HL-60/S4 (cell line): ENCODE results near the gene FAM83E.
"Not testable (repeated sequence)": the region's sequence is repeated elsewhere in the genome, so short reads cannot be mapped to it uniquely, and the experiment has no call there.

Experiments
- in situ Hi-C: fragments of 300-500 bp; cut with MboI; formaldehyde crosslinking; loops from 2 replicates; pipeline ENCODE4 v1.14.3; 2022; ENCODE audit warnings: low sequenced_read_pairs

Gene FAM83E

DNA sequence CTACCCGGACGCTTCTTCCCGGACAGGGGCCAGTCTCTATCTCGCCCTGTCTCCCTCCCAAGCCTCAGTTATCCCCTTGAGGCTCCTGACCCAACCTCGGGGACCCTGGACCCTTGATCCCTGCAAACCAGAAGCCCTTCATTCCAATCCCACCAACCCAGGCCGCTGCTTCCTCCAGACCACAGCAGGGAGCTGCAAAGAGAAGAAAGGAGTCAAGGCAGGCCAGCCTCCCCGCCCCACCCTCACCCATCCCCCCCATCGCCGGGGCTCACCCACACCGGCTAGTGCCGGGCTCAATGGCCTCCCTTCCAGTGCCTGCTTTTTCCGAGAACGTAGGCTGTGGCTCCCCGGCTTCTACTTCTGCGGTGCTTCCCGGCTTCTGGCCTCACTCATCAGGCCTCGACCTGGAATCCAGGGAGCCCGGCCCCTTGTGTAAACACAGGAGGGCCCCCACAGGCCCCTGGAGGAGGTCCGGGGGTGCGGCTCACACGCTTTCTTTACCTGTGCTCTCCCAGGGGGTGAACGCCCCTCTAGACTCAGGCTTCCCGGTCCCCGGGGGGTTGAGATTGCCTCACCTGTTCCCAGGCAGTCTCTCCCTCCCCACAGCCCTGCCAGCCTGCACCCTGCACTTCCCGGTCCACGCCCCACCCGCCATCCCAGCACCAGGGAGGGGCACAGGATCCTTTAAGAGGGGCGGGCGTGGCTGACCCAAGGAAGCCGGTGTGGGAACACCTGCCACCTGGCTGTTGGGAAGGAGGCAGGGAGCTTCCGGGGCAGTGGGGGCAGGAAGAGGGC is at the start of gene FAM83E:
Gene FAM83E, minus strand, starts transcription at position 641 of the 795 bp plus-strand sequence. CDS start 1,704 bp downstream, outside the sequence.
- in situ Hi-C loops, result no loop called here

GRCh38 chr19:48664476-48664875 is 49.6 kb upstream of the FAM83E start:
- in situ Hi-C loops, result no loop called here

DNA sequence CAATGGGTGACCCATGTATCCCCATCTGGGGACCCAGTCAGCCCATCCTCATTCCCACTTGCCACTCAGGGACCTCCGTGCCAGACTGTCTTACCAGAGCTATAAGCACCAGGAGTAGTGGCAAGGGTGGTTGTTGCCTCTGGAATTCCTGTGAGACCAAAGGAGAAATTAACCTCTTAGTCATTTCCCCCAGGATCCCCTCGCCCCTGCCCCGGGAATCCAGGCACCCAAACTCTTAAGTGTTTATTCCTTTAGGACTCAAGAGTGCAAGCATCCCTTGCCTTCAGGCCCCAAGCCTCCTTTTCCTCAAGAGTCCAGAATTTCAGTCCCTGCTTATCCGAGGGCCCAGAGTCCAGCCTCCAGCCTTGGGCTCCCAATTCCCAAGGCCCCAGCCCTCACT is 48.8 kb upstream of the FAM83E start:
- in situ Hi-C loops, result no loop called here

DNA sequence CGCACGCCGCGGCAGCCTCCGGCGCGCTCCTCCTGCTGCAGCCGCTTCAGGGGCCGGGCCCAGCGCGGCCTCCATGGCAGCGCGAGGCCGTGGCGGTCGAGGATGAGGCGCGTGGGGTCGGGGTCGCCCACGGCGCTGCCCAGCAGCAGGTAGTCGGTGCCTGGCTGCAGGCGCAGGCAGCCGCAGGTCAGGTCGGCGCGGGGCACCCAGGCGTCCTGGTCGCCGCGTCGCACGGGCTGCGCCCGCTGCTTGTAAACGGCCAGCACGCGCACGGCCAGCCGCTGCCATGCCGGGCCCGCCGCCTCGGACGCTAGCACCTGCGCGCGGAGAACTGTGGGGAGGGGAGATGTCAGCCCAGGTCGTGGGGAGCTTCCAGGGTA is 46.8 kb upstream of the FAM83E start:
- in situ Hi-C loops, result no loop called here

DNA sequence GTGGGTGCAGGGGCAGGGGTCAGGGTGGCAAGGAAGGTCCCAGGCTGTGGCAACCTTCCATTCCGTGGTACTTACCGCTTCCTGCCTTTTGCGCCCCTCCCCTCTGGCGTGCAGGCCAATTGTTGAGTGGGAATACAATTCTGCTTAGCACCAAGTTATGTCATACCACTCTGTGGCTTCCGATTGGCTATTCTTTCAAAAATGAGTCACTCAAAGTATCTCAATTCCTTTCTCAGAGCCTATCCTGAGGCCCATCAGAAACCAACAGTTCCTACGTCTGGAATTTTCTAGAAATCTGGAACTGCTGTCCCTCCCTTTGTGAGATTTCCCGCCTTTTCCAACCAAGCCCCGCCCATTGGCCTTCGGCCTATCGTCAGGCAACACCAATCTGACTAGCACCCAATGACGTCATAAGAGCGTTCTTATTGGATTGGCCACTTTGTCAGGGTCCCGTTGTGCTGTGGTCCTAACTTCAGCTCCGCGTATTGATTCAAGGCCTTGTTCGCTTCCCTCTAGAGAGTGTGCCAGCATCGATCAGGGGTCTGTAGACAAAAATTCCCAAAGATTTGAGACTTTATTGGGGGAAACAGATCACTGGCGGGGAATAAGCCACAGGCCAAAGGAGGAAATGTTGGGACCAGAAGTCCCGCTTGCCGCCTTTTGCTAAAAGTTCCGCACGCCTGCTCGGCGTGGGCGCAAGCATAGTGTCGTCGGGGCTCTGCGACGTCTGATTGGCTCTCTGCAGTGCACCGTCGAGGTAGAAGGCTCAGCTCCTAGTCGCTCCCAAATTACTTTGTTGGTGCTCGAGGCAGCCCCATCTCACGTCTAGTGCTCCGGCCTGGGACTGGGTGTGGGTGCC is 46.2 kb upstream of the FAM83E start:
- in situ Hi-C loops, result no loop called here

DNA sequence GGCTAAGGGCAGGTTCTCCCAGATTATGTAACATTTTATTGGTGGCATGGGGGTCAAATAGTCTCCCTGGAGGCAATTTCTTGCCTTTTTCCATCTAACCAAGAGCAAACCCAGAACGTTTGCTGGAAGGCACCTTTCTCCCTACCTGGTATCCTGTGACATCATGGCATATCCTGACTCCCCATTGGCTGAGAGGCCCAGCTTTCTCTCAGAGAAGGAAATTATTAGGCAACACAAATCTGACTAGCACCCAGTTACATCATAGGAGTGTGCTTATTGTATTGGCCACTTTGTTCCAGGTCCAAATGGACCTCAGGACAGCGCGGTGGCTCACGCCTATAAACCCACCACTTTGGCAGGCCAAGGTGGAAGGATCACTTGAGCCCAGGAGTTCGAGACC is 44.9 kb upstream of the FAM83E start:
- in situ Hi-C loops, result no loop called here

GRCh38 chr19:48658483-48658882 is 43.6 kb upstream of the FAM83E start:
- in situ Hi-C loops, result no loop called here

- in situ Hi-C loops, result not testable (repeated sequence)
Observed at GRCh38 chr19:48657828-48658227, 43.0 kb upstream of the FAM83E start.

DNA sequence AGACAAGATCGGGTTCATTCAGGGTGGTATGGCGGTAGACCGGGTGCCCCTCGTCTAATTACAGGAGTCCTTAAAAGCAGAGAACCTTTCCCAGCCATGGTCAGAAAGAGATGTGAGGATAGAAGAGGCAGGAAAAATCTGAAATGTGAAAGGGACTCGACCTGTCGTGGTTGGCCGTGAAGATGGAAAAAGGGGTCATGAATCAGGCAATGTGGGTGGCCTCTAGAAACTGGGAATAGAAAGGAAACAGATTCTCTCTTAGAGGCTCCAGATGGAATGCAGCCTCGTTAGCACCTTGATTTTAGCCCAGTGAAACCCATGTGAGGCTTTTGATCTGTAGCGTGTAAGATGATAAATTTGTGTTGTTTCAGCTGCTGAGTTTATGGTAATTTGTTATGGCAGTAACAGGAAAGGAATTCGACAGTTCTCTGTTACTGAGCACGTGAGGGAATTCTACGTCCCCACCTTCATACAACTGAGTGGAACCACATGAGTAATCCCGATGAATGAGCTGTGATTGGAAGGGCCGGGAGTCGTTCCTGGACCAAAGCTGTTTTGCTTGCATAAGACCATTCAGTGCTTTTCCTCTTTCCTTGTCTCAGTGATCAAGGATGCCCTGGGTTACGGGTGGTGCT is 42.1 kb upstream of the FAM83E start:
- in situ Hi-C loops, result no loop called here

DNA sequence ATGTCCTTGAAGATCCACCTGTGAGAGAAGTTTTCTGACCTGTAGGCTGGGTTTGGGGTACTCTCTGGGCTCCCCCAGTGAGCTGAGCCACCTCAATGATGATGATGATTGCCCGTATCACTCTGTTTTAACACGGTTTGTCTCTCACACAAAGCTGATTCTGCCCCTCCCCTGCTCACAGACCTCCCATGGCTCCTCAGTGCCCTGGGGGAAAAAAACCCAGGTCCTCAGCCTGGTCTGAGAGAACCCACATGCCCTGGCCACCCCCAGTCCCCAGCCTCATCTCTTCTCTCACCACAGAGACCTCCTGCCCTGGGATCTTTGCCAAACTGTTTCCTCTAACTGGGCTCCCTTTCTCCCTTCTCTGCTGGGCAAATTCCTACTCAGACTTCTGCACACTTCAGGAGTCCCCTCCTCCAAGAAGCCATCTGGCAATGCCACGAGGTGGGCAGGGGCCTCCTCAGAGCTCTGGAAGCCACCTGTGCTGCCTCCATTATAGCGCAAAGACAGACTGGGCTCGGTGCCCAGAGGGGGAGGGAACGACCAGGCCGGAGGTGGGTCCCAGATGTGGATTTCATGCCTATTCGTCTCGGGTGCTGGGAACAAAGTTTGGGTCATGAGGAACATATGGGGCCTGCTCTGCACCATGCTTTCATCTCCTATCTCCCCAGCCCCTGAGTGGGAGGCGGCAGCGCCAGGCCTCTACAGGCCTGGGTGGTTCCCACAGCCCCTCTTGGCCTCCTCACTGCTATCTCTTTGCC is 39.6 kb upstream of the FAM83E start:
- in situ Hi-C loops, result no loop called here

GRCh38 chr19:48651683-48652048 is 36.8 kb upstream of the FAM83E start:
- in situ Hi-C loops, result no loop called here

- in situ Hi-C loops, result no loop called here
Observed at GRCh38 chr19:48650974-48651682, 36.3 kb upstream of the FAM83E start.

- in situ Hi-C loops, result loop anchor here (10.0 kb wide), 1 partner anchor 187 kb away; the partner anchor contains the start of gene HSD17B14
Observed at GRCh38 chr19:48648134-48648533, 33.3 kb upstream of the FAM83E start.

DNA sequence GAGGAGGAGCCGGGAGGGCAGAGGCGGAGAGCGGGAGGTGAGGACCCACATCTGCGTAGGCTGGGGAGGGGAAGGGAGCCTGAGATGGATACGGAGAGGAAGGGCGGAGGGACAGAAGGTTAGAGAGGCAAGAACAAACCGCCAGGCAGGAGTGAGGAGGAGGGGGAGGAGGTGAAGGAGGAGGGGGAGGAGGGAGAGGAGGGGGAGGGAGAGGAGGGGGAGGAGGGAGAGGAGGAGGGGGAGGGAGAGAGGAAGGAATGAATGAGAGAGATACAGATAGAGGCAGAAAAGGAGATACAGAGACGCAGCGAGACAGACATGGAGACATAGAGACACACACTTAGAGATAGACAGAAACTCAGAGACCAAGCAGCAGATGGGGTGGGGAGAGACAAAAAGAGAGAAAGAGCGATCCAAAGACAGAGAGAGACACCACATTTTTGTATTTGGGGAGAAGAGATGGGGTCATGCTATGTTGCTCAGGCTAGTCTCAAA is 31.9 kb upstream of the FAM83E start:
- in situ Hi-C loops, result loop anchor here (10.0 kb wide), 1 partner anchor 188 kb away; the partner anchor contains the start of gene HSD17B14

GRCh38 chr19:48646001-48646721 is 31.3 kb upstream of the FAM83E start, which contains the start of gene CA11:
Gene CA11 (minus strand): TSS chr19:48646187. CDS start chr19:48645632, 555 bp downstream.
- in situ Hi-C loops, result loop anchor here (10.0 kb wide), 1 partner anchor 189 kb away; the partner anchor contains the start of gene HSD17B14

DNA sequence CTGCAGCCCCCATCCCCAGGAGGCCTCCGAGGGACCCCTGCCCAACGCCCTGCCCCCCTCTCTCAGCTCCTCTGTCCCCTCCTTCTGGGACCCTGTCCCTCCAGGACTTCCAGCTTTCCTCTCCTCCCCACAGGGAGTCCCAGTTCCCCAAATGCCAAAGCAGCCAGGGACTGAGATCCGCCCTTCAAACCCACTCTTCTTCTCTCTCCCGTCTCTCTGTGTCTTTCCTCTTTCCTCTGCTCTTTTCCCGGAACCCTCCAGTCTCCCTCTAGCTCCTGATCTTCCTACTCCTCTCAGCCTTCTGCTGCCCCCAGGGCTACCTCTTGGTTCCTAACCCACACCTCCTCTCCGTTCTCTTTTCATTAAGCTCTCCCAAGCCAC is 30.7 kb upstream of the FAM83E start:
- in situ Hi-C loops, result loop anchor here (10.0 kb wide), 1 partner anchor 189 kb away; the partner anchor contains the start of gene HSD17B14

DNA sequence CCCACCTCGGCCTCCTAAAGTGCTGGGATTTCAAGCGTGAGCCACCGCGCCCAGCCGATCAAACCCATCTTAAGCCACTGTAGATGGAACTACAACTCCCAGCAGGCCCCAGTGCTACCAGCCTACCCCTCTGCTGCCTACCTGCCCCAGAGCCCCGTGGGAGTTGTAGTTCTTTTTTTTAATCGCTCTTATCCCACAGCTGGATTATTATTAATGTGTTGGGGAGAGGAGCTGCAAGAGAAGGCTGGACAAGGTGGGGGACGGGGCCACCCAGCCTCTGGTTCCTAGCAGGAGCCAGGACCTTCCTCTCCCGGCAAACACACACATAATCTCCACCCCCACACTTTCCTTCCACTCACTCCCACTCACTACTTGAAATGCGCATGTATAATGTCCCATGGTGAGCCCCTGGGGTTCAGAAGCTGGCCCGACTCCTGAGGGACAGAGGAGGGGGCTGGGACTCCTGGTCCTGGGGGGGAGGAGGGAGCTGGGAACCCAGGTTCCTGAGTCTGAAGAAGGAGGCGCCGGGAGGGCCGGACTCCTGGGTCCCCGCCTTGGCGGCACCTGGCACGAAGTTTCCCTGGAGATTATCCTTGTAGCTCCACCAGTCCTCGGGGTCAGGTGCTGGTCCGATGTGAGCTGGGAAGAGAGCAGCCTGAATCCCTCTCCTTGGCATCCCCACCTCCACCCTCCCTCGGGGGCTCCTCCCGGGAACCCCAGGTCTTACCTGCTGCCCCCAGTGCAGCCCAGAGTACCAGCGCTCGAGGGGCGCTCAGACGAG is 30.2 kb upstream of the FAM83E start:
- in situ Hi-C loops, result loop anchor here (10.0 kb wide), 1 partner anchor 190 kb away; the partner anchor contains the start of gene HSD17B14

DNA sequence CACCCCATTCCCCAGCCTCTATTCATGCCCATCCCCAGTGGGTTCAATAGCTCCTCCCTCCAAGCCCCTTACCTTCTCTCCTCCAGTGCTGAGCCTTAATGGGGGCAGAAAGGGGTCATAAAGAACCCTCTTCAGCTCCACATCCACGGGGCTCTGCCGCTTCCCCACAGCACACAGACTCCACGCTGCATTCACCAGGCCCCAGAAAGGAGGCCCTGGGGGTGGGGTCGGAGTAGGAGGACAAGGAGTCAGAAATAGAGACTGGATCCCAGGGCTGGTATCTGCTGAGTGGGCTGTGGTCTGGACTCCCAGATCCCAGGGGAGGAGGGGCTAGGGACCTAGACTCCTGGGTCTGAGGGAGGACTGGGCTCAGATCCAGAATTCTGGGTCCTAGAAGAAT is 29.5 kb upstream of the FAM83E start:
- in situ Hi-C loops, result loop anchor here (10.0 kb wide), 1 partner anchor 190 kb away; the partner anchor contains the start of gene HSD17B14
